Activated T-cell treated with anti-CD3 and anti-CD28 coated beads for 48 hours (primary cell): ENCODE results near the gene FARS2.
"Not testable (repeated sequence)": the region's sequence is repeated elsewhere in the genome, so short reads cannot be mapped to it uniquely, and the experiment has no call there.

Experiments
- DNase-seq: peaks from one replicate; pipeline ENCODE4 v3.0.0-alpha.2; 2020; ENCODE audit warnings: low read depth

The FARS2 gene

DNA sequence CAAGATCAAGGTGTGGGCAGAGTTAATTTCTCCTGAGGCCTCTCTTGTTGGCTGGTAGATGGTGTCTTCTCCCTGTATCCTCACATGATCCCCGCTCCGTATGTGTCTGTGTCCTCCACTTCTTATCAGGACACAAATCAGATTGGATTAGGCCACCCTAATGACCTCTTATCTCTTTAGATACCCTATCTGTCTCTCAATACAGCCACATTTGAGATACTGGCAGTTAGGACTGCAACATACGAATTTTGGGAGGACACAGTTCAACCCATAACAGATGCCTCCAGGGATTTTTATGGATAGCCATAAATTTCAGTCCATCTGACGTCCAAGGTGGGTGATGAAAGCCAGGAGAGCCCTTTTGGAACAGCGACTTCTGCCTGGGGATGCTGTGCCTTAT, 376.4 kb downstream of the FARS2 start:
- no peak for DNase-seq

DNA sequence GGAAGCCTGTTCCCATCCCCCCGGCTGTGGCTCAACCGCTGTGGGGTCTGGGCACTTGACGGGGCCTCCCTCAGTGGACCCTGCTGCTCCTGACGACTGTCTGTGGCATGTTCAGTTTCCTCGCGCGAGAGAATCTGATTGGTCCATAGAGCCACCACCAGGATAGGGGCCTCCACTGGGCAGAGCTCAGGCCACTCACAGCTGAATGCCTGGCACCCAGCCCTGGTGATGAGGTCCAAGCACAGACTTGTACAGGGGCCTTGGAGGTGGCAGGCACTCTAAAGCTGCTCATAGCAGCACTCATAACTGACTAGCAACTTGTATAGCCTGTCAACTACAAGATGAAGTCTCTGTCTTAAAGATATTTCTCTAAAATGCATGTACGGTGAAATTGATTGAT, 377.4 kb downstream of the FARS2 start:
- no peak for DNase-seq

DNA sequence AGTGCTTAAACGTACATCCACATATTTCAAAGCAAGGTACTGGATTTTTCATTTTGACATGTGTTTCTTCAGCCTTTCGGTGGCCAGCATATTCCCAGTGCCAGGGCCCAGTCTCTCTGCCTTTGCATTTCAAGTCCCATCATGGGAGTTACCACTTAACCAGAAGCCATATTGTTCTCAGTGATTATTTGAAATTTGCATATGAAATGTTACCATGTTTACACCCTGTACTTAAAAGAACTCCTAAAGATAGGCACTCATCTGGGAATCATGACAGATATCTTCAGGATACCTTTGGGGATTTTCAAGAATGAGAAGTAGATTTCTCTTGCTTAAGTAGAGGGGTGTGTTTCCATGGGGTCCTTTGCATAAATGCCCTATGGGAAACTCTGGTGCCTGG, 377.9 kb downstream of the FARS2 start:
- DNase-seq: no peak

DNA sequence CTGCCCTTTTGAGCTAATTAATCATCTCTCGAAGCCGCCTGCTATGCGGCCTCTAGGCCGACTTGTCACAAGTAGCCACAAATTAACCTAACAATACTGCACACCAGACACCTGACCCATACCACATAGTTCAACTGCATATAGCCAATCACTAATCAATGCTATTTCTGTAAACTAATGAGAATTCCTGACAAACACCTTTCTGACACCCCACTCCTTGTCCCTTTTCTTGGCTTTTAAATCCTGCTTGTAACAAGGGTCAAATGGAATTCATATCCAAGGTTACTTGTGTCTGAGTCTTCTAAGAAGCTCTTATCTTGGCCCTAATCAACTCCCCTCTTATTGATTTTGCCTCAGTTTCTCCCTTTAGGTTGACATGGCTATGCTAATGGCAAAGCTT, 379.3 kb downstream of the FARS2 start:
- DNase-seq: no peak

DNA sequence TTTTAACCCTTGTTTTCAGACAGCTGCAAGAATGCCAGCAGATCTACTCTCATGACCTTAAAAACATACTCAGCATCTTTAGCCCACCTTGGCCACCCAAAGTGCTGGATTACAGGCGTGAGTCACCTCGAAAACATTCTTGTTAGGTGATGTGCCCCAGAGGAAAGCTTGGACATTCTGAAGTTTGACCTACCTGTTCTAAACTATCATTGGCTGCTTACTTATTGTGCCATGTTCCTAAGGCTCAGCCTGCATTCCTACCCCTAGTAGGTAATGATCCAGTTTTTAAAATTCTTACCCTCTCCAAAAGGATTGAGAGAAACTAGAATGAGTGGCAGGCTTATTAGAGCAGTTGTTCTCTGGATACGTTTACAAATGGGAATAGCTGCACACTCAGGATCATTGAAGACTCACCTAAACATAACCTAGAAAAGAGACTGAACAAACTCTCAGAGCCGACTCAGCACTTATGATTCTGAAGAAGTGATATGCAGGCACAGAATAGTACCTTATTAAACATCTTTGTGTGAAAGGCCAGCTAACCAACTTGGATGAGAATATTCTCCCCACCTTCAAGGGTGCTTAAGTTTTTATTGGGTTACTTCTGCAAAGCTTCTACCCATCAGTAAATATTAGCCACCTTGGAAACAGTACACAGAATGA, 383.3 kb downstream of the FARS2 start:
- no peak for DNase-seq

DNA sequence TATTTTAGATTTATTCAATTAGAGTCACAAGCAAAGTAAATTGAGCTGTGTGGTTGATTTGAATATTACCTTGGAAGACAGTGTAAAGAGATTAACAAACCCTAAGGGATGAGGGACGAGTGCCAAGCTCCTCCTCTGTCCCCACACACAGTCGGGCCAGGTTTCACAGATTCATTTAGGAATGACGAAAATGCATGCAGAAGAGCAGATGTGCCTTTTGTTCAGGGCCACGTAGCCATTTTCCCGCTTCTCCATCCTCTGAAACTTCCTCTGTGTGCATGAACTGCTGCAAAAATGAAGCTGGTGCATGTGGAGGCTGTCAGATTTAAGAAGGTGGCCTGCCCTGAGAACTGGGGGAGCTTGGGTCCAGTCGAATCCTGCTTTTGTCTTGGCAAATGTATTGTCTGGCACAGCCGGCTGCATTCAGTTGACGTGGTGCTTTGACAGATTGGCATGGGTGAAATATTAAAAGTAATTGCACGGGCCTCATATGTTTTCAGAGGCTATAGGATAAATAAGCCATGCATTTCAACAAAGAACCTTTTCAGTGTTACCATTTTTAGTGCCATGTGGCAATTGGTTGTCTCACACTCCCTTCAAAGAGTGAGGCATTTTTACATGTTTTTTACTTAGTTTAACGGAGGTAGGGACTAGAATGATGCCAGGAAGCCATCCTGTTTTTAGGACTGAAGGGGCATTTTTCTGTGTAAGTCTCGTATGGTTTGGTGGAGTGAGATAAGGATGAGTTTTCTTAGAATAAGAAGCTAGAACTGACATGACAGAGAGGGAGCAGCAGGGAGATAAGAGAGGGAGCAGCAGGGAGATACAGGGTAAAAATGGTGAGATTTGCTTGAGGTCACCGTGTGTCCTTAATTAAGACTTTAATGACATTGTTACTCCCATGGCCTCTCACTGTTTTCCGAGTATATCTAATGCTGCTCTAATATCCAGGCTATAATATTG, 384.3 kb downstream of the FARS2 start:
- DNase-seq: no peak

DNA sequence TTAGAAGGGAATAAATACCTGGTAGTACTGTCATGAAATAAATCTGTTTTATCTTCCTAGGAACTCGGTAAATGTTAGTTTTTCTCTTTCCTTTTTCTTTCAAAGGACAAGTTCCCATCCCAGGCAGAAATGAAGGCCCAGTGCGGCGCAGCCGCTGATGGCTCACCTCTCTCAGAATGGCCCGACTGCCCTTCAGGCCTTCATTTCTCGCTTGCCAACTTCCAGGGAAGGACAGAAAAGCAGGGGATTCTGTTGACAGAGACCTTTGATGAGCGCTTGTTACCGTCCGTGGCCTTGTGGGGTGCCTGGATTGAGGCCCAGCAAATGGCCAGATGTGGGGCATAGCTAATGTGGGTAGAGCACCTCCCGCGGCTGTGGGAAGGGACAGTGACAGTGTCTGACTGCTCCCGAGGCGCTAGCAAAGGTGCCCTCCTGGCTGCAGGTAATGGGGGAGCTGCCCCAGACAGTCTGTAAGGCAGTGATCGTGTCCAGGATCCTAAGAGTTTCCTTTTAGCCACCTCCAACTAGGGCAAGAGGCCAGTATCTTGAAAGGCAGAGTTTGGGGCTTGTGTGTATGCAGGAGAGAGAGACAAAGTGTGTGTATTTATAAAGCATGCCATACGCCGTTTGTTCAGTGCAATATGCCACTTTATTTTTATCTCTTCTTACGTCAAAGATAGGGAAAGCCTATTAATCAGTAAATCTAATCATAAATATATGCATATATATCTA, 391.3 kb downstream of the FARS2 start:
- DNase-seq: no peak

DNA sequence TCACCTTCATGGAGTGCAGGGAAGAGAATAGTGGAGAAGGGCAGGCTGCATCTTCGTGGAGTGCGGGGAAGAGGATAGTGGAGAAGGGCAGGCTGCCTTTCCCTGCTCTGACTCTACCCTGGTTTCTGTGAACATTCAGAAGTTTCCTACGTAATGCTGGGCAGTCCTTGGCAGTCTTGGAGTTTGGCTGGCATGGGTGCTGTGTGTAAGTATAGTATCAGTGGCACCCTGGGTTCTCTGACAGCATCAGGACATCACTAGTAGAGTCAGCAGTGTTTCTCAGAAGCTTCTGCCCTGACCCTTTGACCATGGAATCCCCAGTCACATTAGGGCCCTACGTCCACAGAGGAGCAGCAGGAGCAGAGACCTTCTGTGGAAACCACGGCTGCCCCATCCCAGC, 392.5 kb downstream of the FARS2 start:
- DNase-seq: no peak

DNA sequence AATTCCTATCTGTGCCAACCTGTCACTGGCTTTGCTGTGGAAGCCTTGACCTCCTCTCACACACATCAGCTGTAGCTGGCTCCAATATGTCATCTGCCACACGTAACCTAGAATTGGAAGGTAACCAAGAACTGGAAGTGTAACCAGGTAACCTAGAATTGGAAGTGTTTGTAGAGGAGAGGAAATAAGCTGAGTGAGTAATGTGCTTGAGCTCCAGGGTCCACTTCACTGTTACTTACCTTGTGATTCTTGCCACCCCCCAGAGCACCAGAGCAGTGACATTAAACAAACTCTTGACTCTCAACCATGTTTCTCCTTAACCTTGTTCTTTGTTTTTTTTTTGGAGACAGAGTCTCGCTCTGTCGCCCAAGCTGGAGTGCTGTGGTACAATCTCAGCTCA, 394.9 kb downstream of the FARS2 start:
- no peak for DNase-seq

DNA sequence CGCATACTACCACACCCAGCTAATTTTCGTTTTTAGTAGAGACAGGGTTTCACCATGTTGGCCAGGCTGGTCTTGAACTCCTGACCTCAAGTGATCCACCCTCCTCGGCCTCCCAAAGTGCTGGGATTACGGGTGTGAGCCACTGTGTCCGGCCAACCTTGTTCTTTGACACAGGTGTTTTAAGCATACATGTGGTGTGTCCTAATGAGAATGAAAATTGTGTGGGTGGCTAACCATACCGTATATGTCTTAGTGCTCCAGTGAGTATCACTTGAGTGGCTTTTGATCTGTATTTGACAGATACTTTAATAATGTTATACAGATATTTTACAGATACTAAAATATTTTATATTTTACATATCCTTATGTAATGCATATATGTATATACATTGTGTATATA, 395.4 kb downstream of the FARS2 start:
- not testable (repeated sequence) for DNase-seq

DNA sequence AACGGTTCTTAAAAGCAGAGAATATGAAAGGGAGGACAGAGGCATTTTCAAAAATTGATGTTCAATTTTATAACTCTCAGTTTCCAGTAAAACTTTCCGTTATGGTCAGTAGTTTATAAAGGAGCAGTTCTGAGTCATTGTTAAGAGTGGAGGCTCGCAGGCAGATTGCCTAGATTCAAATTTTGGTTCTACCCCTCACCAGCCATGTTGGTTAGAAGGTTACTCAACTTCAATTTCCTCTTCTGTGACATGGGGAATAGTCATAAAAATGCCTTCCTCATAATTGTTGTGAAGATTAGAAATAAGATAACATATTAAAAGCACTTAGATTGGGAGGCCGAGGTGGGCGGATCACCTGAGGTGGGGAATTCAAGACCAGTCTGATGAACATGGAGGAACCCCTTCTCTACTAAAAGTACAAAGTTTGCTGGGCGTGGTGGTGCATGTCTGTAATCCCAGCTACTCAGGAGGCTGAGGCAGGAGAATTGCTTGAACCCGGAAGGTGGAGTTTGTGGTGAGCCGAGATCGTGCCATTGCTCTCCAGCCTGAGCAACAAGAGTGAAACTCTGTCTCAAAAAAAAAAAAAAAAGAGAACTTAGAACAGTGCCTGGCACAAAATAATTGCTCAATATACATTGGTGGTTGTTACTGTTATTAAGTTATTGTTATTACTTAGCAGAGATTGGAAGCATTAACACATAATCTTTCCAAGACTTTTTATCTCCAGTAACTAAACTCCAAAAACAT, 396.5 kb downstream of the FARS2 start:
- no peak for DNase-seq

DNA sequence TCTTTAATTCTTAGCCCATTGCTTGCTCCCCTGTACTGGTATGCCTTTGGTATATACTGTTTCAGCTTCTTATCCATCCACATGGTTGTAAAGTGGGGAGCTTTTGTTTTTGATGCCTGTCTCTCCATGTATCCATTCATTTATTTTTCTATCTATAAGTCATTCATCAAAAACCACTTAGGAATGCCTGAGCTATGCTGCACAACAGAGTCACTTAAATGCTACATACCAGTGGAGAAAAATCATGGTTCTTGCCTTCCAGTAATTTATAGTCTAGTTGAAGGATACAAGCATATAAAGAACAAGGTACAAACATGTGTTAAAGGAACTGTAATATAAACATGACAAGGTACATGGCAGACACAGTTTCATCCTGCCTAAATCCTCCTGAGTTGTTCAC, 398.2 kb downstream of the FARS2 start:
- DNase-seq: no peak

DNA sequence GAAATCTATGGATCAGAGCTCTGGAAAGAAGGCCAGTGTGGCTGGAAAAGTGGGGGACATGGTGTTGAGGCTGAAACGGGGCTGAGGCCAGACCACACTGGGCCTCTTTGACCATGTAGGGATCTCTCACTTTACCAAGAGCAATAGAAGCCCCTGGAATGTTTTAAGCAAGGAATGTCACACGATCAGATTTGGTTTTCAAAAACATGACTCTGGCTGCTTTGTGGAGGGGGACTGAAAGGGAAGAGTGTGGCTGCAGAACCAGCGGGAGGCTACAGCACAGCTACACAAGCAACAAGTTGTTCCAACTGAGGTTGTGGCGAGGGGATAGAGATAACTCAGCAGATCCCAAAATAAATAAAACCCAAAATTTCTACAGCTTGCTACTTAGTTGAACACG, 399.5 kb downstream of the FARS2 start:
- no peak for DNase-seq

DNA sequence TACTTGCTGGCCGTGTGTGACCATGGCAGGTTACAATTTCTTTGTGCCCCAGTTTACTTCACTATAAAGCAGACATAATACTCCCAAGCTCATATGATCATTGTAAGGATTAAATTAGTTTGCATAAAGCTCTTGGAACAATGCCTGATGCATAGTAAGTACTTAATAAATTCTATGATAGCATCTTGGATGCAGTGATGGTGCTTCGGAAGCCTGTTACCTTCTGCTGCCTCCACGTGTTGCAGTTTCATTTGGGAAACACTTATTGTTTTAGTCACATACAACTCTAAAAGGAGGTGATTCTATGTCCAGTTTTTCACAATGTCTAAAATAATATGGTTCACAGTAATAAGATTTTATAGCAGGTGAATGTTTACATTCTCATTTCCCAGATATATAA, 401.5 kb downstream of the FARS2 start:
- no peak for DNase-seq

DNA sequence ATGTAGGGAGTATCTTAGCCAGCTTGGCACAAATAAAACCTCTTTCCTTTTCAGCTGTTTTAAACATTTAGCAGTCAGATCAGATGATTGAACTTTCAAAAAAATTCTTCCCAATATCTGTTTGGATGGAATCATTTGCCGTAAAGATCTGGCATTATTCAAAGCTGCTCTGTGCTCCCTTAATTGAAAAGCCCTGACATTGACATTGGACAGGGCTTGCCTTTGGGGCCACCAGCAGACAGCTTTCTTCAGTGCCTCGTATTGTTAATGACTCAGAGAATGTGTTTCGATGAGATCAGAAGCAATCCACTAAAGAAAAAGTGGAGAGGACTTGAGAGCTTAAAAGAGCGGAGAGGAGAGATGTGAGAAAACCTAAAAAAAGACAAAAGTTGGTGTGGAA, 401.9 kb downstream of the FARS2 start:
- DNase-seq: no peak

DNA sequence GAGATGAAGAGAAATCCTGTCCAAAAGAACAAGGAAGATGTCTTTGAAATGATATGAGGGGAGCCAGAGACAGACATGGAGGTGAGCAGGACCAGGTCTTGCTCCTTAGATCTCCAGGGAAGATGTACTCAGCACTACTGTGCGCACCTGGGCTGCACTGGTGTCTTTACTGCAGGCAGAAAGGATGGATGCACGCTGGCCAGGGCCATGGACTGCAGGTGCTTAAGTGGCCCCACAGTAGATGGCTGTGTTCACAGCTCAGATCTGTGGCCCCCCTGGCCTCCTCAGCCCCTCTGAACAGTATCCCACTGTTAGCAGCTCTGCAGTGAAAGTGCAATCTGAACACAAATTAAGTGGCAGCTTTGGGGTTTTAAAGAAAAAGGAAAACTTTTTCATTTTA, 402.4 kb downstream of the FARS2 start:
- no peak for DNase-seq

DNA sequence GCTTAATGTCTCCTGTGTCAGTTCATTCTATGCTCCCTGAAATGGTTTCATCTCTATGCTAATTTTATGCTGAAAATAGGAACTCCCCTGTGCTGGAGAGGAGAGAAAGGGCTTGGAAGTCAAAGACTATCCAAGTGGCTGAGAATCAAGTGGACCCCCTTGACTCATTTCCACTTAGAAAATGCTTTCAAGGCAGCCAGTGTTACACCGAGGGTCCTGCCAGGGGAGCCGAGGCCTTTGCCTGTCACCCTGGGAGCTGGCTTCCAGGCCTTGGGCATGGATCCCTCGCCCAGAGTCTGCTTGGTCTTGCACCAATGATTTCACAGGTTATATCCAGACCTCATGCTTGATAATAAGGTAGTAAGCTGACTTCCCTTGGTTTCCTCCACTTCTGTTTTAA, 402.8 kb downstream of the FARS2 start:
- no peak for DNase-seq

DNA sequence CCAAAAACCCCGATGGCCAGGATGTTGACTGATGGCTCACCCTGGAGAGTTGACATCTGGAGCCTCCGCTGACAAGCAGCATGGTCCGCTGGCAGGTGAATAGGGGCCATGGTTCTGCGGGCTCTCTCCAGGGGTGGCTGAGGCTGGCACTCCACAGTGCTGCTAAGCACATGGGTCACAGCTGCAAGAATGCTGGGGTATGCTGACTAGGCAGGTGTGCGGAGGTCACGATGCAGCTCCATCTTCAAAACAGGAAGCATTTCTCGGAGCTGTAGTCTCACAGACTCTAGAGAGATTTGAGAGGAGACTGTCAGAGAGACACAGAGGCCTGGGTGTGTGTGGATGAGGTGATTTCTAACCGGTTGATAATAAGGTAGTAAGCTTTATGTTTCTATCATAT, 403.9 kb downstream of the FARS2 start:
- DNase-seq: no peak

DNA sequence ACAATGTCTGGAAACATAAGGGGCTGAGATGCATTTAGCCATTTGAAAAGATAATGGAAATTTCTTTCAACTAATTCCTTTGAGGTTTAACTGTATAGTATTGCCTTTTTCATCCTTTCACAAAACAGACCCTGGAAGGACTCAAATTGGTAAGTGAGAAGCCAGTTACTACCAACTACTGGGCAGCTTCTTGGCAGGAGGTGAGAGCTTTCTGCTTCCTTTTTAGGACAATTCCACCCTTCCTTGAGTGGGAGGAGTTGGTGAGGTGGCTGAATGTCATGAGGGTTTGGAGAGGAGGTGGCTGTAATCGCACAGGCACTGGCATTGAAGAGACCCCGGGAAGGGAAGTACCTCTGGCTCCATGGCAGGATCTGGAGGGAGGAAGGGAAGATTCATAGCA, 404.4 kb downstream of the FARS2 start:
- no peak for DNase-seq

DNA sequence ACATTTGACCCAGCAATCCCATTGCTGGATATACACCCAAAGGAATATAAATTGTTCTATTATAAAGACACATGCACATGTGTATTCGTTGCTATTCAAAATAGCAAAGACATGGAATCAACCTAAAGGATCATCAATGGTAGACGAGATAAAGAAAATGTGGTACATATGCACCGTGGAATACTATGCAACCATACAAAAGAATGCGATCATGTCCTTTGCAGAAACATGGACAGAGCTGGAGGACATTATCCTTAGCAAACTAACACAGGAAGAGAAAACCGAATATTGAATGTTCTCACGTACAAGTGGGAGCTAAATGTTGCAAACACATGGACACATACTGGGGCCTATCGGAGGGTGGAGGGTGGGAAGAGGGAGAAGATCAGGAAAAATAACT, 405.4 kb downstream of the FARS2 start:
- no peak for DNase-seq

DNA sequence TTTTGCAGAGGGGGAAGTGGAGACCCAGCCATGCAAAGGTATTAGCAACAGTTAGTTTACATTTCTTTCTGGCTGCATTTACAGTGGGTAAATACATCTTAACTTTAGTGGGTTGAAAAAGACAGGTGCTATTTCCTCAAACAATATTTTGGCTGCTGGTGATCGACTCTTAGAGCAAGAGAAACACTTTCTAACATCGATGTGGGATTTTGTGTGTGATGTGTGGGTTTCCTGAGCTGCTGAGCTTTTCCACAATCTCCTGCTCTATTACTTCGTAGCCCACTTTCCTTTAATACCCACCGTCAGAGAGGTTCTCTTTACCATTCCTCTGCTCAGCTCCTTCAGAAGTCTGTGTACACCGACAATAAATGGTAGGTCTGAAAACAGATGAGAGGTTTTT, 406.4 kb downstream of the FARS2 start:
- DNase-seq: no peak

DNA sequence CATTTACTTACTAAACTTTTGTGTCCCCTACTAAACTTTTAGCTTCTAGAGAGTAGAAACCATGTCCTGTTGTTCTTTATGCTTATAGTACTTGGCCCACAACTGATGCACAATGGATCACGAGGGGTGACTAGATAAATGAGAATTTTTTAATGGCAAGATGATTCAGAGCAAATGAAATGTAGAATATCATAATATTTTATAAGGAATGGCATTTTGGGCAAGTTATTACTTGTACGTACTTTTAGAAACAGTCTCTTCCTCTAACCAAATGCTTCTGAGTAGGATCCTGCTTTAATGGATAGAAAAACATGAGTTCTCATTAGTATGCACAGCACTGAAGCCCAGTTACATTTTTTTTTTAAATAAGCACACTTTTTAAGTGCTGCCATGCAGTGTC, 409.1 kb downstream of the FARS2 start:
- DNase-seq: no peak
